HepG2 (cell line): ENCODE results near the gene PNKD. TPM values are rescaled to one million over a fixed set of nuclear protein-coding genes. Genes with fewer than 3 reads are reported as not detected.

Experiments used
- ATAC-seq: fragments of 200-7000 bp; cut with Tn5 transposase; 3 replicates; pipeline ENCODE4 v1.9.1; 2020; ENCODE audit warnings: mild to moderate bottlenecking, moderate library complexity
- BruUV-seq: library from RNA; stranded (reverse); fragments of 400-500 nt; replicated peaks from 2 replicates; lab custom pipeline; 2021; lab: Mats Ljungman, UMichigan
- CTCF ChIA-PET: fragments of 300-600 bp; formaldehyde crosslinking; extraction: SDS; loops from one replicate; lab custom pipeline; 2021; ENCODE audit warnings: low total read pairs, inconsistent platforms, low intra/inter-chr PET ratio; lab: Yijun Ruan, JAX
- POLR2A ChIA-PET: fragments of 350-600 bp; sonication (Branson Sonifier 250); formaldehyde crosslinking; loops from one replicate; lab custom pipeline; 2020; ENCODE audit warnings: antibody characterized with exemption, inconsistent platforms; lab: Yijun Ruan, JAX
- DNase-seq: peaks from one replicate; pipeline ENCODE4 v3.0.0-alpha.2; 2015; ENCODE audit warnings: low spot score
- FAIRE-seq: peaks from 3 replicates; lab custom pipeline; 2011; peaks lifted over from hg19 to GRCh38; lab: Jason Lieb, UNC
- H2AFZ ChIP-seq: one replicate; pipeline ENCODE4 v1.6.1; 2011; ENCODE audit warnings: low read length, inconsistent platforms
- H3K27ac ChIP-seq: fragments of 300-600 bp; 3 replicates; pipeline ENCODE4 v1.8.0; 2011; ENCODE audit warnings: mixed run types, mild to moderate bottlenecking, mixed read lengths, low read length, inconsistent platforms; ENCODE audit not compliant: insufficient read depth; ENCODE audit errors: extremely low read length
- H3K27me3 ChIP-seq, 2 experiments: fragments of 200-600 bp in 1 of 2; 2 replicates in 1 of 2; 3 replicates in 1 of 2; pipeline versions ENCODE4 v1.6.0 to v1.8.0; 2011; ENCODE audit warnings: low read length in 2 of 2, mild to moderate bottlenecking in 2 of 2, moderate library complexity in 2 of 2, inconsistent platforms in 1 of 2; ENCODE audit not compliant: insufficient read depth in 2 of 2, control insufficient read depth in 1 of 2
- H3K36me3 ChIP-seq, 2 experiments: fragments of 200-600 bp in 1 of 2; replicated peaks in 1 of 2; 2 replicates in 1 of 2; 3 replicates in 1 of 2; pipeline versions ENCODE4 v1.5.1 to v1.8.0; 2011; ENCODE audit warnings: low read length in 2 of 2, inconsistent platforms in 1 of 2; ENCODE audit not compliant: insufficient read depth in 2 of 2, control insufficient read depth in 1 of 2
- H3K4me1 ChIP-seq: 2 replicates; pipeline ENCODE4 v1.5.1; 2012; ENCODE audit warnings: low read length, inconsistent platforms; ENCODE audit not compliant: insufficient read depth
- H3K4me2 ChIP-seq: 2 replicates; pipeline ENCODE4 v1.6.0; 2011; ENCODE audit warnings: low read depth, low read length, inconsistent platforms
- H3K4me3 ChIP-seq, 3 experiments: fragments of 200-600 bp in 1 of 3; sonication (generic), shearing (Covaris generic) in 1 of 3; replicated peaks in 1 of 3; 2 replicates each; pipeline ENCODE4 v1.5.1; 2011 to 2016; ENCODE audit warnings: low read length in 3 of 3, inconsistent platforms in 2 of 3, low read depth in 2 of 3, mild to moderate bottlenecking in 2 of 3, control low read depth in 1 of 3, mixed read lengths in 1 of 3; ENCODE audit not compliant: insufficient read depth in 1 of 3
- H3K79me2 ChIP-seq: one replicate; pipeline ENCODE4 v1.6.1; 2011; ENCODE audit warnings: low read length, inconsistent platforms; ENCODE audit not compliant: insufficient read depth
- H3K9ac ChIP-seq: 2 replicates; pipeline ENCODE4 v1.6.0; 2011; ENCODE audit warnings: mild to moderate bottlenecking, low read depth, low read length, inconsistent platforms; ENCODE audit not compliant: insufficient read depth
- H3K9me3 ChIP-seq: 2 replicates; pipeline ENCODE4 v1.5.1; 2012; ENCODE audit warnings: mild to moderate bottlenecking, low read length
- H4K20me1 ChIP-seq: 2 replicates; pipeline ENCODE4 v1.6.0; 2011; ENCODE audit warnings: inconsistent platforms, mild to moderate bottlenecking, low read length, moderate library complexity; ENCODE audit not compliant: insufficient read depth
- GABPB1 ChIP-seq: IDR thresholded peaks from 2 replicates; pipeline ENCODE4 v1.6.1; 2016; ENCODE audit warnings: mild to moderate bottlenecking, missing genetic modification reagents, moderate library complexity, missing compliant biosample characterization
- HNRNPL ChIP-seq: fragments of 200-400 bp; formaldehyde crosslinking; IDR thresholded peaks from 2 replicates; pipeline ENCODE4 v1.6.1; 2017; ENCODE audit warnings: mild to moderate bottlenecking, low read depth, low read length
- ISX ChIP-seq: sonication (generic); formaldehyde crosslinking; conservative IDR thresholded peaks from 2 replicates; pipeline ENCODE4 v1.5.0; 2020; ENCODE audit warnings: missing genetic modification reagents
- MYNN ChIP-seq: sonication (generic); formaldehyde crosslinking; IDR thresholded peaks from 2 replicates; pipeline ENCODE4 v1.4.0; 2020; ENCODE audit warnings: mild to moderate bottlenecking, low read depth, missing genetic modification reagents
- SRSF4 ChIP-seq: fragments of 200-400 bp; formaldehyde crosslinking; IDR thresholded peaks from one replicate; pipeline ENCODE4 v1.6.1; 2018; ENCODE audit warnings: mild to moderate bottlenecking, low read depth, low read length, moderate library complexity; ENCODE audit not compliant: poor library complexity, severe bottlenecking
- ZNF251 ChIP-seq: sonication (generic); formaldehyde crosslinking; IDR thresholded peaks from 2 replicates; pipeline ENCODE4 v1.9.0; 2021; ENCODE audit warnings: mild to moderate bottlenecking, missing genetic modification reagents
- WGBS: methylation state at CpG from one replicate; pipeline ENCODE4 v1.1.6; 2017; ENCODE audit warnings: low lambda C conversion rate; 5-methylcytosine and 5-hydroxymethylcytosine counted together
- in situ Hi-C: cut with HindIII; loops from 2 replicates; pipeline ENCODE4 v1.10.0; 2017; ENCODE audit warnings: low pct_unique_long_range_greater_than_20kb; ENCODE audit not compliant: extremely low pct_ligation_motif_present
- intact Hi-C: fragments of 100-400 bp; cut with micrococcal nuclease; formaldehyde crosslinking; loops from one replicate; pipeline ENCODE4 v1.10.0; 2022; ENCODE audit not compliant: unreplicated experiment
- polyA plus RNA-seq, 8 experiments: library from polyadenylated mRNA; depleted of rRNA in 3 of 8; stranded (reverse) in 7 of 8; unstranded in 1 of 8; fragments of >200 nt; fragmentation: Illumina TruSeq in 4 of 8; extraction: Trizol in 4 of 8; gene quantifications; 2 replicates each; pipeline versions ENCODE4 v1.2.1 to v1.2.3, GENCODE V29; 2011 to 2016; ENCODE audit warnings: low read depth in 4 of 8, missing spikeins in 1 of 8, mixed read lengths in 1 of 8; ENCODE audit not compliant: insufficient read depth in 1 of 8
- total RNA-seq, 5 experiments: library from RNA; depleted of rRNA; stranded (reverse); fragments of >200 nt; fragmentation: Illumina TruSeq; extraction: Trizol; gene quantifications; 2 replicates each; pipeline ENCODE4 v1.2.3, GENCODE V29; 2016; ENCODE audit warnings: low read depth in 1 of 5
- TF ChIP-seq, protein P1 (sequence below): sonication (generic); formaldehyde crosslinking; IDR thresholded peaks from 2 replicates; pipeline ENCODE4 v1.8.0; 2022; ENCODE audit warnings: missing genetic modification reagents, mild to moderate bottlenecking, borderline replicate concordance
- TF ChIP-seq, protein P2 (sequence below): sonication (generic); formaldehyde crosslinking; IDR thresholded peaks from 2 replicates; pipeline ENCODE4 v1.5.1; 2020; ENCODE audit warnings: mild to moderate bottlenecking, missing genetic modification reagents, moderate library complexity

The PNKD gene
- total and polyA plus RNA-seq, 2 of the 13 experiments (the other 11 are each of a cell fraction or from before 2014, with no cell fraction given): 55.9 to 80.4 TPM

DNA sequence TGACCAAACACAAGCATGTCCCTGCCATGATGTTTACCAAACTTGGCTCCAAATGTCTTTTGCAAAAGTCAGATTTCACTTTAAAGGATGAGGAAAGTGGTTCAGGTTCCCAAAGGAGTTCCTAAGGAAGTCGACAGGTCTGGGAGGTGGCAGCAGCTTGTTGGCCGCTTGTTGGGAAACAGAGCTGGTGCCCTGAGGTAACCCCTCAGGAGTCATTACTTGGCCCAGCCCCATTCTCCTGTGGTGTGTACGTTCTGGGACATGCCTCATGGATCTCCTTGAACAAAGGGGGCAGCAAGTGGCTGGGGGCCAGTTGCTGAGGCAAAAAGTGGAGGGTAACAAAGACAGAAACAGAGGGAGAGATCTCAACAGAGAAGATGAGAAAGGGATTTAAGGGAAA, 11.1 kb downstream of the PNKD start:
- 99% methylated on average over 3 of the region's 3 CpGs for WGBS
- TF ChIP-seq, protein P1, sequence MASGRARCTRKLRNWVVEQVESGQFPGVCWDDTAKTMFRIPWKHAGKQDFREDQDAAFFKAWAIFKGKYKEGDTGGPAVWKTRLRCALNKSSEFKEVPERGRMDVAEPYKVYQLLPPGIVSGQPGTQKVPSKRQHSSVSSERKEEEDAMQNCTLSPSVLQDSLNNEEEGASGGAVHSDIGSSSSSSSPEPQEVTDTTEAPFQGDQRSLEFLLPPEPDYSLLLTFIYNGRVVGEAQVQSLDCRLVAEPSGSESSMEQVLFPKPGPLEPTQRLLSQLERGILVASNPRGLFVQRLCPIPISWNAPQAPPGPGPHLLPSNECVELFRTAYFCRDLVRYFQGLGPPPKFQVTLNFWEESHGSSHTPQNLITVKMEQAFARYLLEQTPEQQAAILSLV: no peak
- no peak for TF ChIP-seq ZNF251 (CRISPR knock-in tag)
- TF ChIP-seq HNRNPL: no peak
- no peak for TF ChIP-seq MYNN (CRISPR knock-in tag)
- TF ChIP-seq ISX: no peak
- no peak for TF ChIP-seq SRSF4
- TF ChIP-seq, protein P2, sequence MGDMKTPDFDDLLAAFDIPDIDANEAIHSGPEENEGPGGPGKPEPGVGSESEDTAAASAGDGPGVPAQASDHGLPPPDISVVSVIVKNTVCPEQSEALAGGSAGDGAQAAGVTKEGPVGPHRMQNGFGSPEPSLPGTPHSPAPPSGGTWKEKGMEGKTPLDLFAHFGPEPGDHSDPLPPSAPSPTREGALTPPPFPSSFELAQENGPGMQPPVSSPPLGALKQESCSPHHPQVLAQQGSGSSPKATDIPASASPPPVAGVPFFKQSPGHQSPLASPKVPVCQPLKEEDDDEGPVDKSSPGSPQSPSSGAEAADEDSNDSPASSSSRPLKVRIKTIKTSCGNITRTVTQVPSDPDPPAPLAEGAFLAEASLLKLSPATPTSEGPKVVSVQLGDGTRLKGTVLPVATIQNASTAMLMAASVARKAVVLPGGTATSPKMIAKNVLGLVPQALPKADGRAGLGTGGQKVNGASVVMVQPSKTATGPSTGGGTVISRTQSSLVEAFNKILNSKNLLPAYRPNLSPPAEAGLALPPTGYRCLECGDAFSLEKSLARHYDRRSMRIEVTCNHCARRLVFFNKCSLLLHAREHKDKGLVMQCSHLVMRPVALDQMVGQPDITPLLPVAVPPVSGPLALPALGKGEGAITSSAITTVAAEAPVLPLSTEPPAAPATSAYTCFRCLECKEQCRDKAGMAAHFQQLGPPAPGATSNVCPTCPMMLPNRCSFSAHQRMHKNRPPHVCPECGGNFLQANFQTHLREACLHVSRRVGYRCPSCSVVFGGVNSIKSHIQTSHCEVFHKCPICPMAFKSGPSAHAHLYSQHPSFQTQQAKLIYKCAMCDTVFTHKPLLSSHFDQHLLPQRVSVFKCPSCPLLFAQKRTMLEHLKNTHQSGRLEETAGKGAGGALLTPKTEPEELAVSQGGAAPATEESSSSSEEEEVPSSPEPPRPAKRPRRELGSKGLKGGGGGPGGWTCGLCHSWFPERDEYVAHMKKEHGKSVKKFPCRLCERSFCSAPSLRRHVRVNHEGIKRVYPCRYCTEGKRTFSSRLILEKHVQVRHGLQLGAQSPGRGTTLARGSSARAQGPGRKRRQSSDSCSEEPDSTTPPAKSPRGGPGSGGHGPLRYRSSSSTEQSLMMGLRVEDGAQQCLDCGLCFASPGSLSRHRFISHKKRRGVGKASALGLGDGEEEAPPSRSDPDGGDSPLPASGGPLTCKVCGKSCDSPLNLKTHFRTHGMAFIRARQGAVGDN: no peak
- TF ChIP-seq GABPB1 (CRISPR knock-in tag): no peak
- Histone ChIP-seq H3K9me3 (no peaks in the 10 kb centered on the region), H3K27ac (no peak overlapping the region), H3K9ac (no peak overlapping the region), H3K79me2 (peaks cover 31% of the 10 kb centered on the region), H2AFZ (no peak overlapping the region), H3K4me3 (no peak overlapping the region), H4K20me1 (peaks cover 43% of the 10 kb centered on the region; the same call in 1 of the 2 replicates), H3K4me1 (peaks cover 29% of the 10 kb centered on the region), H3K36me3 (peaks cover 44 to 71% of the 10 kb centered on the region in 2 experiments), H3K27me3 (no peaks in the 10 kb centered on the region), H3K4me2 (no peak overlapping the region)
- in situ Hi-C loops (no loop called here), intact Hi-C loops (no loop called here)
- POLR2A ChIA-PET: interaction anchor here (0.8 kb wide), 1 partner anchor 125 kb away, joined by 3 read pairs; no protein-coding TSS in a partner anchor
- ATAC-seq: no peak
- DNase-seq: no peak
- CTCF ChIA-PET: no interaction called here
- BruUV-seq: no TSS peak
- FAIRE-seq: no peak
